Neuronal stem cell (in vitro differentiated cells): ENCODE results near the gene CADM2.

Source experiments
- DNase-seq: peaks from one replicate; pipeline ENCODE4 v3.0.0-alpha.2; 2013; ENCODE audit warnings: low spot score
- H2AFZ ChIP-seq: one replicate; pipeline ENCODE4 v1.6.1; 2013; ENCODE audit warnings: mild to moderate bottlenecking, low read length, inconsistent platforms
- H2AK5ac ChIP-seq: 2 replicates; pipeline ENCODE4 v1.6.1; 2013; ENCODE audit warnings: low read depth, mild to moderate bottlenecking, inconsistent platforms, low read length, moderate library complexity, mixed read lengths
- H2BK120ac ChIP-seq: 2 replicates; pipeline ENCODE4 v1.6.1; 2013; ENCODE audit warnings: low read depth, mild to moderate bottlenecking, inconsistent platforms, low read length, moderate library complexity, mixed read lengths
- H2BK12ac ChIP-seq: one replicate; pipeline ENCODE4 v1.6.1; 2013; ENCODE audit warnings: low read length, inconsistent platforms
- H2BK15ac ChIP-seq: 2 replicates; pipeline ENCODE4 v1.6.1; 2013; ENCODE audit warnings: mild to moderate bottlenecking, low read length, inconsistent platforms, mixed read lengths
- H2BK5ac ChIP-seq: one replicate; pipeline ENCODE4 v1.6.1; 2013; ENCODE audit warnings: inconsistent platforms, mild to moderate bottlenecking, low read length, moderate library complexity
- H3K14ac ChIP-seq: one replicate; pipeline ENCODE4 v1.6.1; 2013; ENCODE audit warnings: low read length, inconsistent platforms
- H3K18ac ChIP-seq: 2 replicates; pipeline ENCODE4 v1.6.1; 2013; ENCODE audit warnings: low read length, inconsistent platforms
- H3K23ac ChIP-seq: 2 replicates; pipeline ENCODE4 v1.6.1; 2013; ENCODE audit warnings: low read depth, mild to moderate bottlenecking, mixed read lengths, low read length, inconsistent platforms; ENCODE audit not compliant: poor library complexity
- H3K27ac ChIP-seq: replicated peaks from 3 replicates; pipeline ENCODE4 v1.5.1; 2013; ENCODE audit warnings: low read length, inconsistent platforms
- H3K27me3 ChIP-seq, 3 experiments: 2 replicates each; pipeline ENCODE4 v1.6.1; 2013; ENCODE audit warnings: low read length in 3 of 3, mild to moderate bottlenecking in 2 of 3, inconsistent platforms in 1 of 3, low read depth in 1 of 3, mixed read lengths in 1 of 3, moderate library complexity in 1 of 3; ENCODE audit not compliant: control insufficient read depth in 3 of 3, insufficient read depth in 3 of 3
- H3K36me3 ChIP-seq, 2 donors: replicated peaks in 1 of 2; 2 replicates each; pipeline ENCODE4 v1.6.1; 2013; ENCODE audit warnings: low read length in 2 of 2; ENCODE audit not compliant: control insufficient read depth in 2 of 2, insufficient read depth in 2 of 2
- H3K4ac ChIP-seq: 2 replicates; pipeline ENCODE4 v1.6.1; 2013; ENCODE audit warnings: inconsistent platforms, mild to moderate bottlenecking, low read length, moderate library complexity
- H3K4me1 ChIP-seq, 2 donors: 1 replicate in 1 of 2; 2 replicates in 1 of 2; pipeline ENCODE4 v1.6.1; 2013; ENCODE audit warnings: low read length in 2 of 2, low read depth in 1 of 2; ENCODE audit not compliant: control insufficient read depth in 2 of 2, insufficient read depth in 1 of 2
- H3K4me2 ChIP-seq: one replicate; pipeline ENCODE4 v1.6.1; 2013; ENCODE audit warnings: mild to moderate bottlenecking, low read length, inconsistent platforms; ENCODE audit not compliant: insufficient read depth, poor library complexity, severe bottlenecking
- H3K4me3 ChIP-seq, 2 donors: 2 replicates each; pipeline ENCODE4 v1.5.1; 2013; ENCODE audit warnings: low read length in 2 of 2, mild to moderate bottlenecking in 2 of 2, inconsistent platforms in 1 of 2, moderate library complexity in 1 of 2
- H3K79me1 ChIP-seq: one replicate; pipeline ENCODE4 v1.6.1; 2013; ENCODE audit warnings: low read depth, mild to moderate bottlenecking, inconsistent platforms, low read length, moderate library complexity
- H3K9ac ChIP-seq: one replicate; pipeline ENCODE4 v1.6.1; 2013; ENCODE audit warnings: mild to moderate bottlenecking, low read depth, low read length, inconsistent platforms; ENCODE audit not compliant: poor library complexity
- H3K9me3 ChIP-seq, 2 donors: replicated peaks in 1 of 2; 2 replicates each; pipeline versions ENCODE3 to v1.6.1; 2013; ENCODE audit warnings: low read length in 2 of 2, mild to moderate bottlenecking in 2 of 2, inconsistent platforms in 1 of 2, low read depth in 1 of 2, mixed read lengths in 1 of 2, moderate library complexity in 1 of 2; ENCODE audit not compliant: control insufficient read depth in 2 of 2, insufficient read depth in 1 of 2
- H4K8ac ChIP-seq: one replicate; pipeline ENCODE4 v1.6.1; 2013; ENCODE audit warnings: low read depth, mild to moderate bottlenecking, inconsistent platforms, low read length, moderate library complexity
- H4K91ac ChIP-seq: one replicate; pipeline ENCODE4 v1.6.1; 2013; ENCODE audit warnings: low read length, low read depth, mild to moderate bottlenecking, inconsistent platforms; ENCODE audit not compliant: poor library complexity
- WGBS, 2 donors: extraction: QIAGEN DNeasy Blood & Tissue Kit; methylation state at CpG; one replicate each; pipeline ENCODE4 v1.1.7; 2013; ENCODE audit warnings: missing lambda C conversion rate in 2 of 2, mixed read lengths in 1 of 2; ENCODE audit not compliant: insufficient read length in 2 of 2, insufficient replicate concordance in 1 of 2; ENCODE audit errors: extremely low coverage in 2 of 2; 5-methylcytosine and 5-hydroxymethylcytosine counted together

CADM2 gene

DNA sequence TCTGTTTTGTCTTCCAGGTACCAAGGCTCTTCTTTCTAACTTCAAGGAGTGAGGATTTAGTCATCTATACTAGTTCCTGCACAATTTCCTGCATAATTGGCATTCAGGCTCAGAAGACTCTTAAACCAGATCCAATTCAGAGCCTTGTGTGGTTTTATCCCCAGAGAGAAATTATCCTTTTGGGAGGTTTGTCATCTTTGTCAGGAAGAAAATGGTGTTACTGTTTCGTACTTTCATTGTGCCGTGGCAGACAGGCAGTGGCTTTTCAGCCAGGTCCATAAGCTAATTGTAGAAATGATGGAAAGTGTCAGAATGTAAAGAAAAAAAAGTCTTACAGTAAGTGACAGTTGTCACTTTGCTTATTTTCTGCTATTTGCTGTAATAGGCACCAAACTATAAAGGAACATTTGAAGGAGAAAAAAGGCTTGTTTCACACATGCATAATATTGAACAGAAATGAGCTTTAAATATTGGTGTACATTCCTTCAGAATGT, 82.8 kb downstream of the CADM2 start:
- Histone ChIP-seq H3K79me1 (no peaks in the 10 kb centered on the region), H3K9me3 (no peaks in the 10 kb centered on the region), H3K27me3 (no peaks in the 10 kb centered on the region), H3K18ac (no peak overlapping the region), H3K4me2 (no peak overlapping the region), H3K4me3 (no peak overlapping the region), H2AK5ac (no peak overlapping the region), H3K36me3 (no peaks in the 10 kb centered on the region), H3K4ac (no peak overlapping the region), H2BK12ac (no peak overlapping the region), H3K14ac (no peak overlapping the region), H2AFZ (no peak overlapping the region), H4K8ac (no peak overlapping the region), H2BK5ac (no peak overlapping the region), H3K4me1 (no peaks in the 10 kb centered on the region), H2BK120ac (no peak overlapping the region), H3K27ac (no peak overlapping the region), H2BK15ac (no peak overlapping the region), H4K91ac (no peak overlapping the region), H3K9ac (no peak overlapping the region), H3K23ac (no peak overlapping the region)
- DNase-seq = no peak
- no CpG with 5 or more reads among the region's 2 CpGs for WGBS, 2 donors

DNA sequence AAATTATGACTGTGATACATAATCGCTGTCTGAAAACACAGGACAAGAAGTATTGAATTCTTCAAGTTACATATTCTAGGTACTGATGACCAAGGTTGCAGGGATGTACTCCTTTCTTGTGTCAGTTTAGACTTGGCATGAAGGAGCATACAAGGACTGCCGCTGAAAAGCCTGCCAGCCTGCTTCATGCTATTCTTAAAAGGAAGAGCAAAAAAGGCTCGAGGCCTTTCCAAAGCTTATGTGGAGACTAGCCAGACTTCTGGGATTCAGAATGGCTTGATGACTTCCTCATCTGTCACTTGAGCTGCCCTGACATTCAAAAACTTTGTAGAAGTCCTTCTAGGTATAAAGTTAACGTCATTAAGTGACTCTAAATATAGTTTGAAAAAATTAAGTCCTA, 92.0 kb downstream of the CADM2 start:
- Histone ChIP-seq H3K4me1 (peaks cover 0 to 2% of the 10 kb centered on the region in 2 donors), H4K8ac (no peak overlapping the region), H2BK5ac (no peak overlapping the region), H2AFZ (no peak overlapping the region), H3K9ac (no peak overlapping the region), H3K18ac (no peak overlapping the region), H3K9me3 (no peaks in the 10 kb centered on the region), H2AK5ac (no peak overlapping the region), H3K36me3 (no peaks in the 10 kb centered on the region), H2BK15ac (no peak overlapping the region), H3K27ac (no peak overlapping the region), H3K4ac (no peak overlapping the region), H2BK120ac (no peak overlapping the region), H3K27me3 (no peaks in the 10 kb centered on the region), H3K23ac (no peak overlapping the region), H3K79me1 (no peaks in the 10 kb centered on the region), H3K4me2 (no peak overlapping the region), H4K91ac (no peak overlapping the region), H3K14ac (no peak overlapping the region), H3K4me3 (no peak overlapping the region), H2BK12ac (no peak overlapping the region)
- no peak for DNase-seq
- no CpG with 5 or more reads among the region's 4 CpGs for WGBS, 2 donors

DNA sequence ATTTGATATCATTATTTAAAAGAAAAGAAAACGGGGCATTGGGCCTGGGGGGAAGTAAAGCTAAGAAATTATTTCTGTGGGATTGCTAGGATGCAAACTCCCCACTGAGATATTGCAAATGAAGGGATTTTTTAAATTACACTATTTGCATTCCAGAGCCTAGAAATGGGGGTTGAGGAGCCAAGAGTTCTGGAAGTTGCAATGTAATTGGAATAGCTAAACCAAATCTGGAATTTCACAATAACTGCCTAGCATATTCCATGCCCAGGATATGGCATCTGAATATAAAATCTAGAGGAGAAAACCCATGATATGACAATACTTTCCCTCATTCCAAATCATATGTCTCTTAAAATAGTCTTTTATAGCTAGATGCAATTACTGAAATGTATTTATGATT, 93.0 kb downstream of the CADM2 start:
- Histone ChIP-seq H2BK12ac (no peak overlapping the region), H3K36me3 (no peaks in the 10 kb centered on the region), H2AK5ac (no peak overlapping the region), H3K23ac (no peak overlapping the region), H3K9ac (no peak overlapping the region), H2BK15ac (no peak overlapping the region), H3K4ac (no peak overlapping the region), H3K27me3 (no peaks in the 10 kb centered on the region), H2BK5ac (no peak overlapping the region), H3K4me1 (peaks cover 0 to 2% of the 10 kb centered on the region in 2 donors), H3K18ac (no peak overlapping the region), H3K4me2 (no peak overlapping the region), H2AFZ (no peak overlapping the region), H2BK120ac (no peak overlapping the region), H4K91ac (no peak overlapping the region), H4K8ac (no peak overlapping the region), H3K14ac (no peak overlapping the region), H3K27ac (no peak overlapping the region), H3K4me3 (no peak overlapping the region), H3K79me1 (no peaks in the 10 kb centered on the region), H3K9me3 (no peaks in the 10 kb centered on the region)
- WGBS, 2 donors = no CpG with 5 or more reads among the region's 1 CpG
- DNase-seq = no peak

DNA sequence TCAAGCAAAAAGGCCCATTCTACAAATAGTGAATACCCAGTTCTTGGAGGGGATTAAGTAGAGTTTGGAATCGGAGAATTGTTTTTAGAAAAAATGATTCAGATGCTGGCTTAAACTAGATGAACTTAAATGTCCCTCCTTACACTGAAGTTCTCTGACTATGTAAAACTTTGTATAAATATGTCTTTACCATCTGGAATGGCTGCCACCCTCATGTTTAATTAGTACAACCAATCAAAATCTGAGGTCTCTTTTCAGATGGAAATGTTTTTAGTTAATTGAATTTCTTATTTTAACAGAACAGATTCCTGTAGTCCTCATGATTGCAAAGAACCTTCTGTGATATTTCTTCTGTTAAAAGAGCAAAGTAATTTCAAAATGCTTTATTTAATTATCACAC, 94.8 kb downstream of the CADM2 start:
- H3K4me1 ChIP-seq = peaks cover 0 to 2% of the 10 kb centered on the region in 2 donors
- H2AK5ac ChIP-seq = no peak overlapping the region
- H3K14ac ChIP-seq = no peak overlapping the region
- H3K79me1 ChIP-seq = no peaks in the 10 kb centered on the region
- H3K27ac ChIP-seq = no peak overlapping the region
- H4K8ac ChIP-seq = no peak overlapping the region
- no peaks in the 10 kb centered on the region for H3K36me3 ChIP-seq
- H4K91ac ChIP-seq = no peak overlapping the region
- H3K23ac ChIP-seq = no peak overlapping the region
- H3K27me3 ChIP-seq = no peaks in the 10 kb centered on the region
- WGBS, 2 donors = no CpG with 5 or more reads among the region's 1 CpG
- H2BK12ac ChIP-seq = no peak overlapping the region
- H3K4ac ChIP-seq = no peak overlapping the region
- H3K4me3 ChIP-seq = no peak overlapping the region
- no peak overlapping the region for H3K9ac ChIP-seq
- no peak overlapping the region for H3K18ac ChIP-seq
- no peak overlapping the region for H3K4me2 ChIP-seq
- no peak overlapping the region for H2BK120ac ChIP-seq
- DNase-seq = no peak
- no peak overlapping the region for H2BK5ac ChIP-seq
- H2BK15ac ChIP-seq = no peak overlapping the region
- H3K9me3 ChIP-seq = no peaks in the 10 kb centered on the region
- H2AFZ ChIP-seq = no peak overlapping the region
